SK-N-MC (cell line): ENCODE data around the gene KCNAB1.

Source experiments
- EZH2 ChIP-seq: fragments of 200-600 bp; sonication (generic); IDR thresholded peaks from one replicate; pipeline ENCODE4 v1.6.1; 2017; ENCODE audit warnings: antibody characterized with exemption
- POLR2AphosphoS5 ChIP-seq: IDR thresholded peaks from 2 replicates; pipeline ENCODE4 v1.6.1; 2012; ENCODE audit warnings: mild to moderate bottlenecking, low read depth, low read length, borderline replicate concordance

DNA sequence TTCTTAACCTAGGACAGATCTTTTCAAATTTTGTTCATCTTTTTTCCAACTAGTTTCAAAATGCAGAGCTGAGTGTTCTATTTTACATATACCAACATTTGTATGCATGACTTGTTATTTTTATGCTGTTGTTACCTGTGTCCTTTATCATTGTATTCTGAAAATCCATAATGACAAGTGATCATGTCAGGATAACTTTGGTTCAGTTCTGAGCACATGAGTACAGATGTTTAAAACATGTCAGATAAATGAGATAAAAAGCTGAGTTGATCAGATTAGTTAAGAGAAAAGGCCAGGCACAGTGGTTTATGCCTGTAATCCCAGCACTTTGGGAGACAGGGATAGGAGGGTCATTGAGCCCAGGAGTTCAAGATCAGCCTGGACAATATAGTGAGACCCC, 229.6 kb downstream of the KCNAB1 start:
- TF ChIP-seq POLR2AphosphoS5, result no peak
- no peak for TF ChIP-seq EZH2
